NT2/D1 (cell line): ENCODE data around the gene HSD17B3.

Experiments
- DNase-seq: peaks from one replicate; pipeline ENCODE4 v3.0.0-alpha.2; 2011; ENCODE audit warnings: low read depth, low spot score
- H3K27me3 ChIP-seq: 2 replicates; pipeline ENCODE4 v1.6.0; 2011; ENCODE audit warnings: mild to moderate bottlenecking; ENCODE audit not compliant: insufficient read length, insufficient read depth
- H3K36me3 ChIP-seq: 2 replicates; pipeline ENCODE4 v1.6.1; 2011; ENCODE audit warnings: mild to moderate bottlenecking, low read length, mixed read lengths; ENCODE audit not compliant: insufficient read depth, insufficient read length
- H3K4me1 ChIP-seq: 2 replicates; pipeline ENCODE4 v1.5.1; 2011; ENCODE audit not compliant: insufficient read depth, insufficient read length
- H3K4me3 ChIP-seq: 2 replicates; pipeline ENCODE4 v1.5.1; 2011; ENCODE audit warnings: low read depth; ENCODE audit not compliant: insufficient read length
- H3K9ac ChIP-seq: 2 replicates; pipeline ENCODE4 v1.6.0; 2011; ENCODE audit warnings: low read depth; ENCODE audit not compliant: insufficient read length
- H3K9me3 ChIP-seq: 2 replicates; pipeline ENCODE4 v1.5.1; 2011; ENCODE audit warnings: mild to moderate bottlenecking, low read length; ENCODE audit not compliant: insufficient read depth
- SUZ12 ChIP-seq: IDR thresholded peaks from 2 replicates; pipeline ENCODE4 v1.6.1; 2011; ENCODE audit not compliant: insufficient read length, insufficient read depth; ENCODE audit errors: extremely low read depth
- YY1 ChIP-seq: IDR thresholded peaks from 2 replicates; pipeline ENCODE4 v1.6.1; 2011; ENCODE audit not compliant: insufficient read length, insufficient read depth
- ZNF274 ChIP-seq: IDR thresholded peaks from 2 replicates; pipeline ENCODE4 v1.6.1; 2011; ENCODE audit warnings: mild to moderate bottlenecking, low read depth, low read length

The HSD17B3 gene

DNA sequence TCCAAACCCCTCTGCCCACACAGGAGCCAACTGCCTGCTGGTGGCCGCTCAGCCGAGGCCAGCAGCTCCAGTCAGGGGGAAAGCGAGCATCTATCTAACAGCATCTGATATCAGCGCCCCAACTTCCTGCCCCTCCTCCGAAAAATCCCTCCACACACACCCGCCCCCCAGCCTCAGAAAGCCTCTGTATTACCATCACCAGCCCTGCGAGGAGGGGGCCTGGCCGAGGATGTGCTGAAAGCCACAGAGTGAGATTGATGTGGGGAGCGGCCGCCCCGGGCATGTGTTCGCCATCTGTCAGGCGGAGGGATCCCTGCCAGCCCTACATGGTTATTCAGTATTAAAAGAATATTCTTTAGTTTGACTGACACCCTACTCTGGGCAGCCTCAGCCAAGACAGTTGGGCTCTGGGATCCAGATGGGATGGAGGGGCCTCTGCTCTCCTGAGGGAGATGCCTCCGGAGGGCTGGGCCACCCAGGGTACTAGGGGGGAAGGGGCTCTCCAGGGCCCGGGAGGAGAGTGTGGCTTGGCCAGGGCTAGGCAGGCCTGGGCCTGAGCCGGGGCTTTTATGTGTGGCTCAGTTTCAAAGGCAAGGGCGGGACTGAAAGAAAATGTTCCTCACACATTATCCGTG lies 98.0 kb downstream of the HSD17B3 start:
- H3K4me1 ChIP-seq = peaks cover 5% of the 10 kb centered on the region
- H3K4me3 ChIP-seq = no peak overlapping the region
- H3K9ac ChIP-seq = no peak overlapping the region
- H3K9me3 ChIP-seq = peaks cover 12% of the 10 kb centered on the region
- DNase-seq = no peak
- no peak for TF ChIP-seq YY1
- TF ChIP-seq SUZ12 = no peak
- no peak for TF ChIP-seq ZNF274
- H3K27me3 ChIP-seq = peaks cover 3% of the 10 kb centered on the region
- H3K36me3 ChIP-seq = no peaks in the 10 kb centered on the region

GRCh38 chr9:96202971-96203780 lies 98.8 kb downstream of the HSD17B3 start:
- H3K9ac ChIP-seq = no peak overlapping the region
- peaks cover 3% of the 10 kb centered on the region for H3K27me3 ChIP-seq
- no peak for TF ChIP-seq SUZ12
- no peak for TF ChIP-seq YY1
- TF ChIP-seq ZNF274 = no peak
- H3K4me3 ChIP-seq = no peak overlapping the region
- peaks cover 5% of the 10 kb centered on the region for H3K4me1 ChIP-seq
- H3K36me3 ChIP-seq = no peaks in the 10 kb centered on the region
- peaks cover 12% of the 10 kb centered on the region for H3K9me3 ChIP-seq
- DNase-seq = no peak

DNA sequence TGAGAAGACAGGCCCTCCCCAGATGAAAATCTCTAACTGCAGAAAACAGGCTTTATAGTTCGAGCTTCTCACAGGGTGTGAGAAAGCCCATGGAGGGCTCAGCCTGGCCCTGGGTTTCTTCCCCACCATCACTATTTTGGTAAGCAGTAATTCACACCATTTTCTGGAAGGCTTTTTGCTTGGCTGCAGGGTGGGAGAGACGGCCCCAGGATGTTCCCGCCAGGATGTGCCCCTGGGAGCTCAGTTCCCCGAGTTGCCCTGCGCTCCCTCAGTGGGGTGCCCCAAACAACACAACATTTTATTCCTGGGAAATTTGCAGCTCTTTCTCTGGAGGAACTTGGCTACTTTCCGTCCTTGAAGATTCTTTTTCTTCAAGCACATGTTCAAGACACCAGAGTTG lies 100.8 kb downstream of the HSD17B3 start:
- TF ChIP-seq YY1 (no peak), SUZ12 (no peak), ZNF274 (no peak)
- no peak for DNase-seq
- peaks cover 5% of the 10 kb centered on the region for H3K4me1 ChIP-seq
- no peak overlapping the region for H3K9ac ChIP-seq
- H3K27me3 ChIP-seq = peaks cover 3% of the 10 kb centered on the region
- peaks cover 12% of the 10 kb centered on the region for H3K9me3 ChIP-seq
- no peaks in the 10 kb centered on the region for H3K36me3 ChIP-seq
- no peak overlapping the region for H3K4me3 ChIP-seq

- Histone ChIP-seq H3K4me3 (no peak overlapping the region), H3K9me3 (no peaks in the 10 kb centered on the region), H3K27me3 (peaks cover 3% of the 10 kb centered on the region), H3K4me1 (peaks cover 5% of the 10 kb centered on the region), H3K9ac (no peak overlapping the region), H3K36me3 (no peaks in the 10 kb centered on the region)
- TF ChIP-seq YY1 (no peak), ZNF274 (no peak), SUZ12 (no peak)
- no peak for DNase-seq
Observed at GRCh38 chr9:96199006-96199405, 103.0 kb downstream of the HSD17B3 start.

- H3K36me3 ChIP-seq = no peaks in the 10 kb centered on the region
- no peaks in the 10 kb centered on the region for H3K27me3 ChIP-seq
- H3K9ac ChIP-seq = no peak overlapping the region
- DNase-seq = no peak
- H3K4me3 ChIP-seq = no peak overlapping the region
- TF ChIP-seq SUZ12 (no peak), ZNF274 (no peak), YY1 (no peak)
- H3K4me1 ChIP-seq = no peaks in the 10 kb centered on the region
- peaks cover 30% of the 10 kb centered on the region for H3K9me3 ChIP-seq
Observed at GRCh38 chr9:96195541-96195940, 106.4 kb downstream of the HSD17B3 start.

GRCh38 chr9:96193236-96193755 lies 108.7 kb downstream of the HSD17B3 start:
- no peak overlapping the region for H3K4me3 ChIP-seq
- H3K36me3 ChIP-seq = no peaks in the 10 kb centered on the region
- TF ChIP-seq ZNF274 (no peak), SUZ12 (no peak), YY1 (no peak)
- H3K9me3 ChIP-seq = peaks cover 49% of the 10 kb centered on the region
- no peak for DNase-seq
- H3K9ac ChIP-seq = no peak overlapping the region
- peaks cover 2% of the 10 kb centered on the region for H3K27me3 ChIP-seq
- H3K4me1 ChIP-seq = no peaks in the 10 kb centered on the region

GRCh38 chr9:96192710-96193109 lies 109.3 kb downstream of the HSD17B3 start:
- peaks cover 49% of the 10 kb centered on the region for H3K9me3 ChIP-seq

More at GRCh38 chr9:96192710-96193109, 109.3 kb downstream of the HSD17B3 start:
- H3K36me3 ChIP-seq = no peaks in the 10 kb centered on the region
- TF ChIP-seq ZNF274 = no peak
- H3K27me3 ChIP-seq = peaks cover 3% of the 10 kb centered on the region
- no peak overlapping the region for H3K4me3 ChIP-seq
- DNase-seq = no peak
- no peak overlapping the region for H3K9ac ChIP-seq
- H3K4me1 ChIP-seq = no peaks in the 10 kb centered on the region
